NCI-H526 treated with DMSO at 0.1 percent for 48 hours (cell line): Measurements from ENCODE around the gene ASH1L.
A peak's percentile ranks its signal among the peaks of the same experiment; 100 is the strongest.
"Not testable (repeated sequence)": the region's sequence is repeated elsewhere in the genome, so short reads cannot be mapped to it uniquely, and the experiment has no call there.

Experiments used
- DNase-seq: peaks from one replicate; lab custom pipeline; 2025; lab: John Stamatoyannopoulos, UW

ASH1L gene

GRCh38 chr1:155328856-155329255 lies 233.7 kb downstream of the ASH1L start:
- DNase-seq, result not testable (repeated sequence)

- no peak for DNase-seq
These were observed 234.6 kb downstream of the ASH1L start for GRCh38 chr1:155327981-155328380.

GRCh38 chr1:155326631-155327037 lies 236.0 kb downstream of the ASH1L start:
- no peak for DNase-seq

GRCh38 chr1:155326020-155326526 lies 236.5 kb downstream of the ASH1L start:
- DNase-seq, result no peak

- no peak for DNase-seq
These were observed 237.1 kb downstream of the ASH1L start for GRCh38 chr1:155325603-155325893.

GRCh38 chr1:155324717-155325602 lies 237.6 kb downstream of the ASH1L start:
- peak; percentile 85 for DNase-seq

- DNase-seq, result peak; percentile 99
These were observed 238.4 kb downstream of the ASH1L start for GRCh38 chr1:155324037-155324716.

- peak; percentile 80 for DNase-seq
These were observed 238.9 kb downstream of the ASH1L start for GRCh38 chr1:155323729-155324036.

GRCh38 chr1:155322953-155323728 lies 239.5 kb downstream of the ASH1L start:
- DNase-seq, result peak; percentile 94

GRCh38 chr1:155322571-155322952 lies 240.0 kb downstream of the ASH1L start:
- no peak for DNase-seq

- DNase-seq, result no peak
These were observed 240.7 kb downstream of the ASH1L start for GRCh38 chr1:155321639-155322503.

GRCh38 chr1:155320661-155321617 lies 241.7 kb downstream of the ASH1L start, which contains the start of gene RUSC1:
Gene RUSC1 (plus strand): TSS chr1:155320894. CDS start chr1:155321774, 880 bp downstream.
- DNase-seq, result peak; percentile 91

GRCh38 chr1:155320252-155320651 lies 242.4 kb downstream of the ASH1L start:
- DNase-seq, result no peak

- no peak for DNase-seq
These were observed 243.1 kb downstream of the ASH1L start for GRCh38 chr1:155319536-155319935.

- DNase-seq, result no peak
These were observed 244.5 kb downstream of the ASH1L start for GRCh38 chr1:155318082-155318481.

- DNase-seq, result no peak
These were observed 245.7 kb downstream of the ASH1L start for GRCh38 chr1:155316922-155317321.

- DNase-seq, result no peak
These were observed 249.3 kb downstream of the ASH1L start for GRCh38 chr1:155313261-155313660.

GRCh38 chr1:155309423-155310021 lies 253.1 kb downstream of the ASH1L start:
- DNase-seq, result no peak

GRCh38 chr1:155308493-155309422 lies 253.8 kb downstream of the ASH1L start, which contains the start of gene FDPS:
Gene FDPS (plus strand): TSS chr1:155308866. CDS start chr1:155309790, 924 bp downstream.
- DNase-seq, result peak; percentile 100
